ENCODE results near the gene PML.

The PML gene

GRCh38 chr15:73994413-73994883 lies at the start of gene PML:
Gene PML (plus strand): TSS chr15:73994716. CDS start chr15:73994813, 97 bp downstream.
- peak; percentile 88 for DNase-seq

GRCh38 chr15:73945130-73945508 lies 49.4 kb upstream of the PML start:
- DNase-seq, result no peak

- DNase-seq, result no peak
Measured at GRCh38 chr15:73946046-73946721, 48.3 kb upstream of the PML start.

DNA sequence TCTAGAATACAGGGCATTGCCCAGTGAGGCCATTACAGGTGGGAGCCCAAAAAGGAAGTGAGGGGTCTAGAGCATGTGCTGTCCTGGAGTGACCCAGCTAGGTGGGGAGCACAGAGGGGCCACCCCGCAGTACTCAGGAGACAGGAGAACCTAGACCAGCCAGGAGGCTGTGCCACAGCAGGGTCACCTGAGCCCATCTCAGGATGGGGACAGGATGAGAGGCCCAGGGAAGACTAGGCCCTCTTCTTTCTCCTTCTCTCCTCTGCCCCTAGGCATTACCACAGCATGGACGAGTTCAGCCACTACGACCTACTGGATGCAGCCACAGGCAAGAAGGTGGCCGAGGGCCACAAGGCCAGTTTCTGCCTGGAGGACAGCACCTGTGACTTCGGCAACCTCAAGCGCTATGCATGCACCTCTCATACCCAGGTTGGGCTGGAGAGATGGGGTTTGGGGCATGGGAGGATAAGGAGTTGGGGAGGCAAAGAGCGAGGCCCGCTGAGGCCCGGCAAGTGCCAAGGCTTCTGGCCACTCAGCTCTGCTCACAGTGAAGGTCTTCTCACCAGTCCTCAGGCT lies 47.6 kb upstream of the PML start:
- no peak for DNase-seq

- DNase-seq, result no peak
Measured at GRCh38 chr15:73947651-73948050, 46.9 kb upstream of the PML start.

DNA sequence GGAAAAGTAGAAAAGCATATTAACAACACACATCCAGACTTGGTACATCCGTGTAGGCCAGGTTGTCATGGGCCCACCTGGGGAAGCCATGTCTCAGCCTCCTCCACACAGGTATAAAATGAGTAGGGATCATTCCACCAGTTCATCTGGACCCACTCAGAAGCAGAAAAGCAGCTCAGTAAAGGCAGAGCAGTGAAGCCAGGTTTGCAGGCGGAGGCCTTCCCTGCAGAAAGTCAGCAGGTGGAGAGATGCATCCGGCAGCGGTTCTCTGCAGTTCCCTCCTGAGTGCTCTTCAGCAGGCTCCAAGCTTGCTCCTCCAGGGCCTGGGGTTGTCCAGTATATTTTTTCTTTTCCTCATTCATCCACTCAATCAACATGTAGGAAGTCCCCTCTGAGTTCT lies 46.1 kb upstream of the PML start:
- DNase-seq, result no peak

- DNase-seq, result no peak
Measured at GRCh38 chr15:73948982-73949381, 45.5 kb upstream of the PML start.

DNA sequence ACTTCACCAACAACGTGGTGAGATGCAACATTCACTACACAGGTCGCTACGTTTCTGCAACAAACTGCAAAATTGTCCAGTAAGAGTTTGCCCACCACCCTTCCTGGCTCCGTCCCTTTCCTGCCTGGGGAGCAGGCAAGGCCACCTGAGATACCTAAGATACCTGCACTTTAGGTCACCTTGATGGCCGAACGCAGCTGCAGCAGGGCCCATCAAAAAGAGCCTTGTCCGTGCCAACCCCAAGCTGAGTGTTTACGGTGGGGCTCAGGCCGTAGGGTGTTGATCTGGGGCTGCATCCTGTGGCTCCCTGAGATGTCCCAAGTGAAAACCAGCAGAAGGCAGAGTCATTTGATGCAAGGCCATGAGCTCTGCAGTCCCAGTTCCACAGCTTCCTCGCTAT lies 45.0 kb upstream of the PML start:
- DNase-seq, result no peak

GRCh38 chr15:73950479-73950830 lies 44.1 kb upstream of the PML start:
- no peak for DNase-seq

GRCh38 chr15:73950831-73951561 lies 43.5 kb upstream of the PML start:
- DNase-seq, result peak; percentile 63

GRCh38 chr15:73951601-73952000 lies 42.9 kb upstream of the PML start:
- no peak for DNase-seq

DNA sequence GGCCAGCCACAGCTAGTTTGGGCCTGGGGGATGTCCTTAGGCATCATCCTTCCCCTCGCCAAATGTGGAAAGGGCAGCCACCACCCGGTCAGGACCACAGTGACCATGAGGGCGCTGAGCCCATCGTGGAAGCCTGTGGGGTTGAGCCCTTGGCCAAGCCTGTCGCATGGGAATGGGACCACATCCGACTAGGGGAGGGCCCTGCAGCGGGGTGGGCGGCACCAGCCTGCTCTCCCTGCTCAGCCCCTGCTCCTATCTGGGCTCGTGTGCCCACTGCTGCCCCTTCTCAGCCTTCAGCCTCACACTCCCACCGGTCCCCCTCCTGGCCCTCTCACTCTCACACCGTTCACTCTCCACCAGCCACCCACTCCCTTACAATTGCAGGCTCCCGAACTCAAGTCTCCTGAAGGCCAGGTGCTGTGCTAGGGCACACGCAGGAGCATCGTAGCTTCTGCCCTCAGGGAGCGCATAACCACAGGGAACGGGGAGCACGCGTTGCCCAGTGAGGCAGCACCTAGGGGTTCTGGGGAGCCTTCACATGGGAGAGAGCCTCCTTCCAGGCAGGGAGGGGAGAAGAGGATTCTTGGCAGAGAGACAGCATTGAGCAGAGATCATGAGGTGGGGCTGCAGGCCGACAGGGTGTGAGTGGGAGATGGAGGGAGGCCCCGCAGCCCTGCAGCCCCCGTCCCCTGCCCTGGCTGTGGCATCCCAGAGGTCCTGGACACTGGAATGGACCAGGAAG lies 42.2 kb upstream of the PML start:
- no peak for DNase-seq

DNA sequence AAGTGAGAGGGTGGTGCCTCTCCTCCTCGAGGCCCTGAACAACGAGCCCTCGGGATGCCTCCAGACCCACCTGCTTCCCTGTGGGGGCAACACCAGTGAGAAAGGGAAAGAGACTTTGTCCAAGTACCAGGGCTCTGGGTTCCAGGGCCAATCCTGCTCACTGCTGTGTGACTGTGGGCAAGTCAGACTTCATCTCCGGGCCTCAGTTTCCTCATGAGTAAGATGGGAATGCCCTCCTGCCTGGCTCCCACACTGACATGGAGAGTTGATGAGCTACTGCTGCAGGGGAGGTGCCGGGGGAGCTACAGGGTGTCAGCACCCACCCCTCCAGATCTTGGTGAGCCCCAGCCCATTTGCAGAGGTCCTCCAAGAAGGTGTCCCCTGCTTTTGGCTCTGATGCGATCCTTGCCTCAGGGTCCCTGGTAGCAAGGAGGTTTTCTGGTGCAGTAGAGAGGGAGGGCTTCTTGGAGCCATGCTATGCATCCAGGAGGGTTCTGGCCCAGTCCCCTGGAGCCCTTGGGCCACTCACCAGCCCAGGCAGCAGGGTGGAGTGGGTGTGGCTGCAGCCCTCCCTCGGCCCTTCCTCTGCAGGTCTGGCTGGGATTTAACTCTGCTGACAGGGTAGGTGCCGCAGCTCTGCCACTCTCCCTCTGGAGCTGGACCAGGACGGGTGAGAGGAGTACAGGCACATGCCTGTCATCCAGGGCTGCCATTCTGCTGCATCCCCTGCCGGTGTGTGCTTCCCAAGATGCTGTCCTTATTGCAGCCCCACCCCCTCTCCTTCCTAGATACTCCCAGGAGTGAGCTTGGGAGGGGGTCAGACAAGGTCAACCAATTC lies 41.4 kb upstream of the PML start:
- DNase-seq, result no peak

DNA sequence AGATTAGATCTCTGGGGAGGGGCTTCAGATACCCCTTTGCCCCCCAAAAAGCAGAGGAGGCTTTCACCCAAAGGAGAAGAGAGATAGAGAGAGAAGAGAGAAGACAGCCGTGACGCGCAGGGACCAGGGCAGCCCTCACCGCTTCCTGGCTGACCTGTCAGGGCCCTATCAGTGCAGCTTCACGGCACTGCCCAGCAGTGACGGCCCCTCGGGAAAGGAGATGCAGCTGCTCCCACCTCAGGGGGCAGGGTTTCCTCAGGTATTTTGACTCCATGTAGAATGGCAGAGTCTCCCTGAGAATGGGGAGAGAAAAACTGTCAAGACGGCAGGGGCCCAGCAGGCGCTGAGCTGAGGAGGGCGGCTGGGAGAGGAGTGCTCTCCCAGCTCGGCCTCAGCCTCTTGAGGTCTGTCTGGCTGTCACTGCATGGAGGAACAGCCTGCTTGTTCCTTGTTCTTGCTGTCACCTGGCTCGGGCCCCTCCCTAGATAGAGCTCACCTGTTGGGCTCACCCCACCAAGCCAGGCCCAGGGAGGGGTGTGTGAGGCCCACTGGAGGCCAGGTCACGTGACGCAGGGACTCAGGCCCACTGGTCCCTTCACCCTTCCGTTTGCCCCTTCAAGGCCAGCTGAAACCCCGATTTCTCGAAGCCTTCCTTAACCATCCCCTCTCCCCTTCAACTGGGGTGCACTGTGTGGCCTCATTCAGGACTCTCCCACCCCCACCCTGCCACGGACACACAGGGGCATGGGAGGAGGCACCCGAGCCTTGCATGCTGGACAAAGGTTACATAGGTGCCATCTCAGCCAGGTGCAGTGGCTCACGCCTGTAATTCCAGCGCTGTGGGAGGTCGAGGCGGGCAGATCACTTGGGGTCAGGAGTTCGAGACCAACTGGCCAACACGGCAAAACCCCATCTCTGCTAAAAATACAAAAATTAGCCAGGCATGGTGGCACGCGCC lies 40.0 kb upstream of the PML start:
- no peak for DNase-seq

- no peak for DNase-seq
Measured at GRCh38 chr15:73955326-73955725, 39.2 kb upstream of the PML start.

DNA sequence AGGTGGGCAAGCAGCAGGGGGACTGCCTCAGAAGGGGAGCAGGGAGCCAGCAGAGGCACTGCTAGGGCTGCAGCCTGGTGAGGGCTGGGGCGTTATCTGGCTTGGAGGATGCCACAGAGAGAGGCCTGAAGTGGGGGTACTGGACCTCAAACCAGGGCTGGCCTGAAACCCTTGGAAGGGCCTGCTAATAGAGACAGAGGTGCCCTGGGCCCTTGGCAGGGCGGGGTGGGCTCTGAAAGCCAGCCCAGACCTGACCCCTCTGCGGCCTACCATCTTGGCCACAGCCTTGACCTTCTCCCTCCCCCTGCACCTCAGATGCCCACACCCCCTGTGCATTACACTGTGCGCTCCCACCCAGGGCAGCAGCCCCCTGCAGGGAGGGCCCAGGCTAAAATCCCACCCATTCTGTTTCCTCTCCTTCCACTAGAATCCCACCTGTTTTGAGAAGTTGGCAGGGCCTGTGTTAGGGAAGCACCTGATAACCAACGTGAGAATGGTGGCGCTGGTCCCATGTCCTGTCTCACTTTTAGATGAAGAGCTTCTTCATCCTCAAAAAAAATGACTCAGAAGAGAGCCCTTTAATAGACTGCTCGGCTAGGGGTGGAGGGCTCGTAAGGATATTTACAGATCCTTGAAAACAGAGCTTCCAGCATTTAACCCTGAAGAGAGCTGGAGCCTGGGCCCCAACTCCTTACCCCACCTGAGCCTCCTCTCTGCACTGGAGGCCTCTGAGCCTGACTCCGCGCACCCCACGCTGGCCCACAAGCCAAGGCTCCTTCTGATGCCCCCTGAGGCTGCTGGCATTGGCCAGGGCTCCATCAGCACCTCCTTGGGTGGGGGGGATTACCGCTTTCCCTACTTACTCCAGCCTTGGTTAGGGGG lies 38.4 kb upstream of the PML start:
- DNase-seq, result no peak

GRCh38 chr15:73956743-73957135 lies 37.8 kb upstream of the PML start:
- DNase-seq, result no peak

DNA sequence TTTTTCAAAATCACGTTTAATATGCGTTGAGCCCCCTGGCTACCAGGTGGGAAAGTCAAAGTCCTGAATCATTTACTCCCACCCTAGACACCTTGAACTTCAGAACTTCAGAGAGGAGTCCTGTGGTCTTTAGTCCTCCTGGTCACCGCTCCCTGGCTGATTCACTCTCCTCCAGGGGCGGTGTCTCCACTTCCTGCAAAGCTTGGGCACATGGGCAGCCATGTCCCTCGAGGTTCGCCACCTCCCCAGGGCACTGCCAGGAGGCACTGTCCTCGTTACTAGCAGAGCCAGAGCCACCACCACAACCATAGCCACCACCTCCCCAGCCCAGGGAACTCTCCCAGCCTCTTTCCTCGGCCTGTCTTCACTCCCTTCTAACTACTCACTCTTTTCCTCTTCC lies 37.2 kb upstream of the PML start:
- no peak for DNase-seq

GRCh38 chr15:73957785-73958184 lies 36.7 kb upstream of the PML start:
- no peak for DNase-seq

- DNase-seq, result no peak
Measured at GRCh38 chr15:73959012-73959581, 35.4 kb upstream of the PML start.

Data from stimulated activated CD4-positive, alpha-beta T cell treated with anti-CD3 and anti-CD28 coated beads, Interleukin-12 subunit alpha, Interleukin-12 subunit beta, amount 100 ng/mL, for 4 hours (primary cell).